OCI-LY3 (cell line): ENCODE results near the gene ZNF280A.

Source experiments
- H2AFZ ChIP-seq: fragments of 200-600, 300-600 bp; shearing (Covaris generic); 2 replicates; pipeline ENCODE4 v1.6.0; 2014; ENCODE audit warnings: antibody characterized with exemption, low read depth, low read length
- H3K27ac ChIP-seq: fragments of 200-600, 300-600 bp; sonication (generic); 2 replicates; pipeline ENCODE4 v1.5.1; 2014; ENCODE audit warnings: mild to moderate bottlenecking, low read length, moderate library complexity, mixed read lengths
- H3K27me3 ChIP-seq: fragments of 200-600, 300-600 bp; sonication (generic); 2 replicates; pipeline ENCODE4 v1.6.1; 2014; ENCODE audit warnings: low read depth, low read length, mixed read lengths
- H3K36me3 ChIP-seq: fragments of 200-600, 300-600 bp; sonication (generic); replicated peaks from 2 replicates; pipeline ENCODE3; 2014; ENCODE audit warnings: low read depth, low read length, mixed read lengths
- H3K4me1 ChIP-seq: fragments of 300-600, 200-600 bp; sonication (generic); 2 replicates; pipeline ENCODE4 v1.6.1; 2014; ENCODE audit warnings: low read length, mixed read lengths
- H3K4me2 ChIP-seq: fragments of 200-600, 300-600 bp; sonication (generic); 2 replicates; pipeline ENCODE4 v1.6.1; 2014; ENCODE audit warnings: low read length, mixed read lengths
- H3K4me3 ChIP-seq: fragments of 300-600, 200-600 bp; sonication (generic); 2 replicates; pipeline ENCODE4 v1.5.1; 2014; ENCODE audit warnings: antibody characterized with exemption, mild to moderate bottlenecking, low read length, moderate library complexity
- H3K79me2 ChIP-seq: fragments of 300-600, 200-600 bp; shearing (Covaris generic); 2 replicates; pipeline ENCODE4 v1.6.1; 2014; ENCODE audit warnings: mild to moderate bottlenecking, low read length, mixed read lengths
- H3K9ac ChIP-seq: fragments of 300-600, 200-600 bp; shearing (Covaris generic); 2 replicates; pipeline ENCODE4 v1.6.0; 2014; ENCODE audit warnings: mild to moderate bottlenecking, low read length, moderate library complexity
- H3K9me3 ChIP-seq: fragments of 200-600, 300-600 bp; shearing (Covaris generic); 2 replicates; pipeline ENCODE4 v1.6.1; 2014; ENCODE audit warnings: low read length, mixed read lengths; ENCODE audit not compliant: insufficient read depth
- H4K20me1 ChIP-seq: fragments of 200-600, 300-600 bp; sonication (generic); 2 replicates; pipeline ENCODE4 v1.6.1; 2016; ENCODE audit warnings: low read length, mixed read lengths; ENCODE audit not compliant: insufficient read depth
- EZH2phosphoT487 ChIP-seq: fragments of 200-600 bp; shearing (Covaris generic); IDR thresholded peaks from 2 replicates; pipeline ENCODE4 v1.6.1; 2018; ENCODE audit warnings: antibody characterized with exemption, mixed run types, low read depth
- TF ChIP-seq, protein P1 (sequence below): fragments of 200-600, 300-600 bp; sonication (generic); IDR thresholded peaks from 2 replicates; pipeline ENCODE4 v1.5.1; 2014; ENCODE audit warnings: antibody characterized with exemption, low read length, low read depth

The ZNF280A gene

DNA sequence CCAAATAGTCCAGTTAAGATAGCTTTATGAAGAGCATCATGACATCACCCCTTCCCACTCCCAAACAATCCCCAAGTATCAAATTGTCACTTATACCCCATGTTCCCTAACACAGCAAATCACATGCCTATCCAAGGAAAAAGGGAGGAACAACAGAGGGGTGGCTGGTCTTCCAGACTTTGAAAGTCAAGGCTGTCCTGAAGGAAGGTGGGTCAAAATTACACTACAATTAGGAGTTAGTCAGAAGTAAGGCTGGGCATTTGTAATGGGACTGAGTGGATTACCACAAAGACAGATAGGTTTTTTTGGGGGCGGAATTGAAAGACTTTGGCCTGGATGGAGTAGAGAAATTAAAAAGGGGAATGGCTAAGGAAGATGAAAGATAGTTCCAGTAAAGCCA, 33.1 kb upstream of the ZNF280A start:
- TF ChIP-seq, protein P1, sequence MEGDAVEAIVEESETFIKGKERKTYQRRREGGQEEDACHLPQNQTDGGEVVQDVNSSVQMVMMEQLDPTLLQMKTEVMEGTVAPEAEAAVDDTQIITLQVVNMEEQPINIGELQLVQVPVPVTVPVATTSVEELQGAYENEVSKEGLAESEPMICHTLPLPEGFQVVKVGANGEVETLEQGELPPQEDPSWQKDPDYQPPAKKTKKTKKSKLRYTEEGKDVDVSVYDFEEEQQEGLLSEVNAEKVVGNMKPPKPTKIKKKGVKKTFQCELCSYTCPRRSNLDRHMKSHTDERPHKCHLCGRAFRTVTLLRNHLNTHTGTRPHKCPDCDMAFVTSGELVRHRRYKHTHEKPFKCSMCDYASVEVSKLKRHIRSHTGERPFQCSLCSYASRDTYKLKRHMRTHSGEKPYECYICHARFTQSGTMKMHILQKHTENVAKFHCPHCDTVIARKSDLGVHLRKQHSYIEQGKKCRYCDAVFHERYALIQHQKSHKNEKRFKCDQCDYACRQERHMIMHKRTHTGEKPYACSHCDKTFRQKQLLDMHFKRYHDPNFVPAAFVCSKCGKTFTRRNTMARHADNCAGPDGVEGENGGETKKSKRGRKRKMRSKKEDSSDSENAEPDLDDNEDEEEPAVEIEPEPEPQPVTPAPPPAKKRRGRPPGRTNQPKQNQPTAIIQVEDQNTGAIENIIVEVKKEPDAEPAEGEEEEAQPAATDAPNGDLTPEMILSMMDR = no peak
- no peak for TF ChIP-seq EZH2phosphoT487
- Histone ChIP-seq H2AFZ (no peak overlapping the region), H3K79me2 (no peaks in the 10 kb centered on the region), H3K36me3 (peaks cover 6% of the 10 kb centered on the region), H3K9me3 (no peaks in the 10 kb centered on the region), H3K4me2 (no peak overlapping the region), H3K27ac (no peak overlapping the region), H3K27me3 (no peaks in the 10 kb centered on the region), H3K9ac (no peak overlapping the region), H3K4me1 (peaks cover 11% of the 10 kb centered on the region), H4K20me1 (no peaks in the 10 kb centered on the region), H3K4me3 (no peak overlapping the region)

DNA sequence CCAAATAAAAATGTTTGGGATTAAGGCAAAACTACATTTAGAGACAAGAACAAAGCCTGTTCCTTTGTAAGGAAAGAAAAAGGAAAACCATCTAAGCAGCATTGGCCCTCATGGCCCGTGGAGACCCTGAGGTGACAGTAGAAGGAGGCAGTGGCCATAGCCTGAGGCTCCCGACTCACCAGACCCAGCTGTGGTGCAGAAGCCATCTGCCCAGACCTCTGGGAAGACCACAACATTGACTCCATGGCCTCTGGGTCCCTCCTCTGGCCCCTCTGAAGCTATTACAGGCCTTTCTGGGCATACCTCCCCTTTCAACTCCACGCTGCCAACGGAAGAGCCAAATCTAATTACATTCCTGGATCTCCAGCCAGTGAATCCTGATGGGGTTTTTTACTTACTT, 32.6 kb upstream of the ZNF280A start:
- Histone ChIP-seq H3K79me2 (no peaks in the 10 kb centered on the region), H3K9ac (no peak overlapping the region), H3K9me3 (no peaks in the 10 kb centered on the region), H3K4me1 (peaks cover 11% of the 10 kb centered on the region), H3K36me3 (peaks cover 11% of the 10 kb centered on the region), H3K4me2 (no peak overlapping the region), H2AFZ (no peak overlapping the region), H3K27ac (no peak overlapping the region), H3K27me3 (no peaks in the 10 kb centered on the region), H4K20me1 (no peaks in the 10 kb centered on the region), H3K4me3 (no peak overlapping the region)
- TF ChIP-seq EZH2phosphoT487 = no peak
- TF ChIP-seq, protein P1 = no peak

DNA sequence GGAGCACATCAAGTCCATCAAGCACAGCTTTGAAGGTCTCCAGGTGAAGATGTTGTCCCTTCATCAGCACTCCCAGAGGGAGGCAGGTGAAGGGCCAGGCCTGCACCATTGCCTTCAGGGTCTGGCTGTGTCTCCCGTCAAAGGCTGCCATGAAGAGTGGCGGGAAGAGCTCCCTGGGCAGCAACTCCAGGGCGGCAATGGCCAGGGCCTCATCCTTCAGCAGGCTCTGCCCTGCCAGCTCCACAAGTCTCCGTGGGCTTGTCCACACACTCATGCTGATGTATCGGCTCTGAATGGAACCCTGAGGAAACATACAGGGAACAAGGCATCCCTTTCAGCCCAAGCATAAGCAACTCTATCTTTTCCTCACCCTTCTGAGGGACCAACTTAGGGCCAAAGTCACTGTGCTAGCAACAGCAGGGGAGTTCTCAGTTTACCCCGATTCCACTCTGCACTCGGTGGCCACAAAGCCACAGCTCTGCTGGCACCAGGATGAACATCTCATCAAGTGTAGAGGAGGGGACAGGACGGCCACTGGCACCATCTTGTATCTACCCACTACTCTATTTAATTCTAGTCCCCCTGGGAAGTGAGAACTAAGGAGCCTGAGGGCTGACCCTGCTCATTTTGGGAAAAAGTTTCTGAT, 30.8 kb upstream of the ZNF280A start:
- TF ChIP-seq, protein P1 = no peak
- TF ChIP-seq EZH2phosphoT487 = no peak
- Histone ChIP-seq H3K27me3 (no peaks in the 10 kb centered on the region), H3K36me3 (peaks cover 14% of the 10 kb centered on the region)

DNA sequence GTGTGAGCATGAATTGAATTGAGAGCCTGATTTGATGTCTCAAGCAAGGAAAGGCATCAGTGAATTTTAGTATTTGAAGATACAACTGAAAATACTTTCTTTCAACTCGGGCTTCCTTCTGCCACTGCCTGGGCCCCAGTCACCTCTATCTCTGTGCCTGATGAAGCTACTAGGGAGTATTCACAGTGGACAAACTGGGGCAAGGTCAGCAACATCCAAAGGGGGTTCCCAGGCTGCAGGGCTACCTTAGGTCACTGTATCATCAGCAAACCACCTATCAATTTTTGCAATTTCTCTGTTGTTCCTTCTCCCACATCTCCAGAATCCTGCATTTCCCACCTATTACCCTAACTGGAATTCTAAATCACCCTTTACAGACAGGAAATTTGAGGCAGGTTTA, 28.8 kb upstream of the ZNF280A start:
- H3K36me3 ChIP-seq = peaks cover 14% of the 10 kb centered on the region
- no peaks in the 10 kb centered on the region for H3K4me1 ChIP-seq
- TF ChIP-seq, protein P1 = no peak
- no peak for TF ChIP-seq EZH2phosphoT487
- H3K27me3 ChIP-seq = no peaks in the 10 kb centered on the region
- H3K9me3 ChIP-seq = no peaks in the 10 kb centered on the region
- H4K20me1 ChIP-seq = no peaks in the 10 kb centered on the region
- no peak overlapping the region for H3K9ac ChIP-seq
- H3K79me2 ChIP-seq = no peaks in the 10 kb centered on the region
- no peak overlapping the region for H2AFZ ChIP-seq
- H3K4me3 ChIP-seq = no peak overlapping the region
- no peak overlapping the region for H3K4me2 ChIP-seq
- no peak overlapping the region for H3K27ac ChIP-seq

More for the DNA sequence above, 30.8 kb upstream of the ZNF280A start:
- peaks cover 11% of the 10 kb centered on the region for H3K4me1 ChIP-seq
- H2AFZ ChIP-seq = no peak overlapping the region
- no peaks in the 10 kb centered on the region for H4K20me1 ChIP-seq
- no peak overlapping the region for H3K27ac ChIP-seq
- no peak overlapping the region for H3K4me3 ChIP-seq
- no peak overlapping the region for H3K4me2 ChIP-seq
- H3K9me3 ChIP-seq = no peaks in the 10 kb centered on the region
- H3K9ac ChIP-seq = no peak overlapping the region
- no peaks in the 10 kb centered on the region for H3K79me2 ChIP-seq
